ENCODE results near the gene SIM1. TPM values are rescaled to one million over a fixed set of nuclear protein-coding genes. Genes with fewer than 3 reads are reported as not detected.

The SIM1 gene
- total RNA-seq, 1 donor from 2014 or later: not detected

DNA sequence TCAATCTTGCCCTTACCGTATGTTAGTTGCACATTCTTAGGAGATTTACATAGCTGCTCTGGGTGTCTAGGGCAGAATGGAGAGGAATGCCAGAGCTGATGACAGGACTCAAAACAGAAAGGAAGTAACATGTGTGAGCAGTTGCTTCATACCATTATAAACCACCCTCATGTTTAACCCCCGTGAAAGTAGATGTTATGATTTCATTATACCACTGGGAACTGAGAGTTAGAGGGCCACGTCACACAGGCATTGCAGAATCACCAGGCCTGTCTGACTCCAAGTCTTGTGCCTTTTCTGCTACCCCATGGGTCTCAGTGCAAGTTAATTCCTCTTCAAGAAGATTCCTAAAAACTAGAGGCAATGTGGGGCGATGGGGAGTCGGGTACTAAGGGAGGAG is 23.5 kb upstream of the SIM1 start:
- Histone ChIP-seq H3F3A (ENCODE audit: low read depth) (no peaks in the 10 kb centered on the region), H3K9ac (no peak overlapping the region), H3K4me2 (no peak overlapping the region), H3K36me3 (no peaks in the 10 kb centered on the region), H3K27me3 (no peaks in the 10 kb centered on the region), H3K4me1 (peaks cover 6% of the 10 kb centered on the region), H4K20me1 (ENCODE audit: low read depth) (no peaks in the 10 kb centered on the region), H2AFZ (replicated peaks) (no peak overlapping the region), H3K9me3 (ENCODE audit: low read depth) (no peaks in the 10 kb centered on the region), H3K4me3 (no peak overlapping the region), H3K27ac (no peak overlapping the region), H3K79me2 (ENCODE audit: low read depth) (no peaks in the 10 kb centered on the region)
- no peak overlapping the region for H3K27ac Mint-ChIP-seq
- H3K4me1 Mint-ChIP-seq: peaks cover 12% of the 10 kb centered on the region
- H3K9me3 Mint-ChIP-seq: peaks cover 8% of the 10 kb centered on the region
- H3K36me3 Mint-ChIP-seq: no peaks in the 10 kb centered on the region
- H3K4me3 Mint-ChIP-seq: no peak overlapping the region
- DNase-seq (ENCODE audit: low spot score): no peak
- H3K27me3 Mint-ChIP-seq (ENCODE audit: insufficient read depth, low read depth): peaks cover 6% of the 10 kb centered on the region
- TF ChIP-seq EZH2phosphoT487 (IDR thresholded peaks at IDR 0.05) (no peak), EZH2 (IDR thresholded peaks at IDR 0.05) (no peak)
- TF ChIP-seq, protein P1, sequence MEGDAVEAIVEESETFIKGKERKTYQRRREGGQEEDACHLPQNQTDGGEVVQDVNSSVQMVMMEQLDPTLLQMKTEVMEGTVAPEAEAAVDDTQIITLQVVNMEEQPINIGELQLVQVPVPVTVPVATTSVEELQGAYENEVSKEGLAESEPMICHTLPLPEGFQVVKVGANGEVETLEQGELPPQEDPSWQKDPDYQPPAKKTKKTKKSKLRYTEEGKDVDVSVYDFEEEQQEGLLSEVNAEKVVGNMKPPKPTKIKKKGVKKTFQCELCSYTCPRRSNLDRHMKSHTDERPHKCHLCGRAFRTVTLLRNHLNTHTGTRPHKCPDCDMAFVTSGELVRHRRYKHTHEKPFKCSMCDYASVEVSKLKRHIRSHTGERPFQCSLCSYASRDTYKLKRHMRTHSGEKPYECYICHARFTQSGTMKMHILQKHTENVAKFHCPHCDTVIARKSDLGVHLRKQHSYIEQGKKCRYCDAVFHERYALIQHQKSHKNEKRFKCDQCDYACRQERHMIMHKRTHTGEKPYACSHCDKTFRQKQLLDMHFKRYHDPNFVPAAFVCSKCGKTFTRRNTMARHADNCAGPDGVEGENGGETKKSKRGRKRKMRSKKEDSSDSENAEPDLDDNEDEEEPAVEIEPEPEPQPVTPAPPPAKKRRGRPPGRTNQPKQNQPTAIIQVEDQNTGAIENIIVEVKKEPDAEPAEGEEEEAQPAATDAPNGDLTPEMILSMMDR (IDR thresholded peaks at IDR 0.05): no peak

DNA sequence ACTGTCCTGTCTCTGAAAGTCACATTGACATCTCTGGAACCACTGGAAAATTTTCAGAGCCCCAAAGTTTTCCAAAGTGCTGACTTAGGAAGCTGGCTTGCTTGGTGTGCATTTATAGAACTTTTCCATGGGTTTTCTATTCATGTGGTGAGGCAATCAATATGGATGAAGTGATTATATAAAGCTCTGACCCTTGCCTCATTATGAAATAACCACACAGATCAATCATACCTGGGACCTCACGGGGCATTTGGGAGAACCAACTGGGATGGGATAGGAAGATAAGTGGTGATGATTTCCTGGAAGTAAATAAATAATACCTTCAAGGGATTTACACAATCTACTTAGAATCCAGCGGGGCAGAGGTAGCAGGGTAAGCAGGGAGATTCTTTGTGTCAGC is 22.9 kb upstream of the SIM1 start:
- H3K27me3 ChIP-seq: no peaks in the 10 kb centered on the region
- Mint-ChIP-seq H3K4me1 (peaks cover 8% of the 10 kb centered on the region), H3K27me3 (ENCODE audit: insufficient read depth, low read depth) (peaks cover 6% of the 10 kb centered on the region)

DNA sequence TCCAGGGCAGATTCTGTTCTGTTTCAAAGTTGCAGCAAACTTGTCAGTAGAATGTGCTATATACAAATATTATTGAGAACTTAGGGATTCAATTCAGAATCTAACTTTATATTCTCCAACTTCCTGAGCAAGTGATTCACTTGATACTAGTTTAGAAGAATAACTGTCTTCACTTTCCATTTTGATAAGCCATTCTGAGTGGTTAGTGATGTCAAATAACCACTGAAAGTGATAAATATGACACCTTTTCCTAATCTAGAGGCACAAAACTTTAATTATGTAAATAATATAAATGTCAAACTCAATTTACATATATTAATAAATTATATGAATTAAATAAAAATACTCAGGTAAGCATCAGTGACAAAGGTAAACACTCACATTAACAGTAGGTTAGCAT is 20.5 kb upstream of the SIM1 start:
- Histone ChIP-seq H3K9ac (no peak overlapping the region), H3K4me3 (no peak overlapping the region), H3K9me3 (ENCODE audit: low read depth) (no peaks in the 10 kb centered on the region), H3K27ac (no peak overlapping the region), H3K79me2 (ENCODE audit: low read depth) (no peaks in the 10 kb centered on the region), H3K4me2 (no peak overlapping the region), H3K4me1 (peaks cover 6% of the 10 kb centered on the region), H2AFZ (replicated peaks) (no peak overlapping the region), H3F3A (ENCODE audit: low read depth) (no peaks in the 10 kb centered on the region), H3K36me3 (no peaks in the 10 kb centered on the region), H3K27me3 (no peaks in the 10 kb centered on the region), H4K20me1 (ENCODE audit: low read depth) (no peaks in the 10 kb centered on the region)
- H3K4me3 Mint-ChIP-seq: no peak overlapping the region
- peaks cover 7% of the 10 kb centered on the region for H3K27me3 Mint-ChIP-seq (ENCODE audit: insufficient read depth, low read depth)
- no peaks in the 10 kb centered on the region for H3K4me1 Mint-ChIP-seq
- H3K27ac Mint-ChIP-seq: no peak overlapping the region
- no peaks in the 10 kb centered on the region for H3K36me3 Mint-ChIP-seq
- peaks cover 6% of the 10 kb centered on the region for H3K9me3 Mint-ChIP-seq
- no peak for DNase-seq (ENCODE audit: low spot score)
- TF ChIP-seq EZH2phosphoT487 (IDR thresholded peaks at IDR 0.05) (no peak), EZH2 (IDR thresholded peaks at IDR 0.05) (no peak)
- TF ChIP-seq, protein P1 (IDR thresholded peaks at IDR 0.05): no peak

More for the DNA sequence above, 22.9 kb upstream of the SIM1 start:
- Mint-ChIP-seq H3K4me3 (no peak overlapping the region), H3K36me3 (no peaks in the 10 kb centered on the region), H3K27ac (no peak overlapping the region), H3K9me3 (peaks cover 8% of the 10 kb centered on the region)
- no peak overlapping the region for H3K4me3 ChIP-seq
- H3K4me1 ChIP-seq: peaks cover 6% of the 10 kb centered on the region
- TF ChIP-seq, protein P1 (IDR thresholded peaks at IDR 0.05): no peak
- TF ChIP-seq EZH2phosphoT487 (IDR thresholded peaks at IDR 0.05): no peak
- TF ChIP-seq EZH2 (IDR thresholded peaks at IDR 0.05): no peak
- no peaks in the 10 kb centered on the region for H3K79me2 ChIP-seq (ENCODE audit: low read depth)
- no peaks in the 10 kb centered on the region for H3F3A ChIP-seq (ENCODE audit: low read depth)
- H3K4me2 ChIP-seq: no peak overlapping the region
- H3K9ac ChIP-seq: no peak overlapping the region
- H3K9me3 ChIP-seq (ENCODE audit: low read depth): no peaks in the 10 kb centered on the region
- DNase-seq (ENCODE audit: low spot score): no peak
- H2AFZ ChIP-seq (replicated peaks): no peak overlapping the region
- H3K27ac ChIP-seq: no peak overlapping the region
- H4K20me1 ChIP-seq (ENCODE audit: low read depth): no peaks in the 10 kb centered on the region
- H3K36me3 ChIP-seq: no peaks in the 10 kb centered on the region

Measured in neural progenitor cell (in vitro differentiated cells).